GM18868 (cell line): ENCODE data around the gene VTCN1.
"Not testable (repeated sequence)": the region's sequence is repeated elsewhere in the genome, so short reads cannot be mapped to it uniquely, and the experiment has no call there.

ENCODE experiments used
- ATAC-seq: cut with Tn5 transposase; IDR thresholded peaks from one replicate; pipeline ENCODE4 v1.9.1; 2021; ENCODE audit warnings: mild to moderate bottlenecking, moderate library complexity; ENCODE audit not compliant: unreplicated experiment

VTCN1 gene

DNA sequence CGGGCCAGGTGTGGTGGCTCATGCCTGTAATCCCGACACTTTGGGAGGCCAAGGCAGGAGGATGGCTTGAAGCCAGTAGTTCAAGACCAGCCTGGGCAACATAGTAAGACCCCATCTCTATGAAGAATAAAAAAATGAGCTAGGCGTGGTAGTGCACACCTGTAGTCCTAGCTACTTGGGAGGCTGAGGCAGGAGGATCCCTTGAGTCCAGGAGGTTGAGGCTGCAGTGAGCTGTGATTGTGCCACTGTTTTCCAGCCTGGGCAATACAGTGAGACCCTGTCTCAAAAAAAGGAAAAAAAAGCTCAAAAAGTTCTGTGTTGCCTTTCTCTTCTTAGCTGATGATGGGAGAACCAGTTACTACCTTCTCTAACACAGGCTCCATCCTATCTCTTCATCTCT, 108.9 kb downstream of the VTCN1 start:
- not testable (repeated sequence) for ATAC-seq

DNA sequence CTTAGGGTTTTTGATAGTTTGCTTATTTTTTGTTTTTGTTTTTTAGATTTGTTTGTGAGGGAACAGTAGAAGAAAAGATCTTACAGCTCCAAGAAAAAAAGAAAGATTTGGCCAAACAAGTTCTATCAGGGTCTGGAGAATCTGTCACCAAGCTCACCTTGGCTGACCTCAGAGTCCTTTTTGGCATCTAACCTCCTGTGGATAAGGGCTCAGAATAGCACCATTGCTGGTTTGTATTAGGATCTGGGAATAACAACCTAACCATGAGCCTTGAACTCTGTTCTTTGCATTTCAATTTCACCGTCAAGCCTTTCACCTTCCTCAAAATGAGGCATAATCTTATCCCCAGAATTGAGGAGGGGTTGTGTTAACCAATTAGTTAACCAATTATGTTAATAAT, 109.4 kb downstream of the VTCN1 start:
- ATAC-seq: no peak

DNA sequence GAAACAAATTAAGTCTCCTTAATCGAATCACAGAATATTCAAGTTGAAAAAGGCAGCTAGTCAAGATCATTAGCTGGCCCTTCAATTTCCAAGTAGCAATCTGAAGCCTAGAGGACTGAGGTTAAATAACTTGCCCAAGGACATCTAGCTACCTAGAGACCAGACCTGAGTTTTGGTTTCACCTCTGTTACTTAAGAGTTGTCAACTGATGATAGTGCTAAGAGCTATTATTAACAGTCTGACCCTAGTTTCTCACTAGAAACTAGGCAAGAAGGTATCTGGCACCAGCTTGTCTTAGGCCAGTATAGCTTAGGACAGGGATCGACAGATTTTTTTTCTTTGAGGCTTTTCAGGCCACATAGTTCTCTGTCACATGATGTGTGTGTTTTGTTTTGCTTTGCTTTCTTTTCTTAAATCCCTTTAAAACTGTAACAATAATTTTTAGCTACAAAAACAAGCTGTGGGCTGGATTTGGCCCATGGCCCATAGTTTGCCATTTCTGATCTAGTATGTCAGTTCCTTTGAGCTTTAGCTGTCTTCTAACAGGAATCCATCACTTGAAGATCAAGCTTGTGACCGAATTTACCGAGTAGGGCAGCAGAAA, 112.3 kb downstream of the VTCN1 start:
- ATAC-seq: no peak

DNA sequence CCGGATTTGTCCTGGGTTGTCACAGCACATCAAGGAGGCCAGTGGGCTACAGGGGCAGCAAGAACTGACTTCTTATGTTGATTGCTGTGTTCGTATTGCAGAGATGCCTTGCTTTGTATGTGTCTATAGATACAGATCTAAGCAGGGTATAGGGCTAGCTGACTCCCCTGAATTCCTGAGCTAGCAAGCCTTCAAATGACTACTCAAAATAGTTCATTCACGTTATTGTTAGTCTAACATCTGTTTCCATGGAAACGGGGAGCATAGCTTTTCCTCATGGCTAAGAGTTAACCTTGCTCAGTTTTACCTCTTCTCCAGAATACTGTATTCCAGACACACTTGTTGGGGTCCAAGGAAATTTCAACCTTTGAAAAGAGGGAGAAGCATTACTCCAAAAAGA, 113.3 kb downstream of the VTCN1 start:
- no peak for ATAC-seq

DNA sequence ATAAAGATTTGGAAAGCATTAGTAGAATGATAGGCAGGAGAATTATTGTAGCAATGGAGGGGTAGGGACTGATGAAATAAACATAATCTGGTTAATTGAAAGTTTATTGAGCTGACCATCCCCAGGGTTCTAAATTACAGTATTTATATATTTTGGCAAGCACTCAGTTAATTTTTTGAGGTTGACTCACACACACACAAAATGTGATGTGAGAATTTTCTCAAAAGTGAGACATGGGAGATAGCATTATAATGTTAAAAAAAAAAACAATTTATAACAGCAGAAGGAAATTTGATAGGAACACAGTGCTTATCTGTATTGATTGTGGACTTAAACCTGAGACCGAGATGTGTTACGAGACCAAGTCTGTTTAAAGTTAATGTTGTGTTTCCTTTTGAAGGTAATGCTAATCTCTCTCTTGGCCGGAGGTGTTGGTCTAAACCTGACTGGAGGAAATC, 113.7 kb downstream of the VTCN1 start:
- no peak for ATAC-seq

DNA sequence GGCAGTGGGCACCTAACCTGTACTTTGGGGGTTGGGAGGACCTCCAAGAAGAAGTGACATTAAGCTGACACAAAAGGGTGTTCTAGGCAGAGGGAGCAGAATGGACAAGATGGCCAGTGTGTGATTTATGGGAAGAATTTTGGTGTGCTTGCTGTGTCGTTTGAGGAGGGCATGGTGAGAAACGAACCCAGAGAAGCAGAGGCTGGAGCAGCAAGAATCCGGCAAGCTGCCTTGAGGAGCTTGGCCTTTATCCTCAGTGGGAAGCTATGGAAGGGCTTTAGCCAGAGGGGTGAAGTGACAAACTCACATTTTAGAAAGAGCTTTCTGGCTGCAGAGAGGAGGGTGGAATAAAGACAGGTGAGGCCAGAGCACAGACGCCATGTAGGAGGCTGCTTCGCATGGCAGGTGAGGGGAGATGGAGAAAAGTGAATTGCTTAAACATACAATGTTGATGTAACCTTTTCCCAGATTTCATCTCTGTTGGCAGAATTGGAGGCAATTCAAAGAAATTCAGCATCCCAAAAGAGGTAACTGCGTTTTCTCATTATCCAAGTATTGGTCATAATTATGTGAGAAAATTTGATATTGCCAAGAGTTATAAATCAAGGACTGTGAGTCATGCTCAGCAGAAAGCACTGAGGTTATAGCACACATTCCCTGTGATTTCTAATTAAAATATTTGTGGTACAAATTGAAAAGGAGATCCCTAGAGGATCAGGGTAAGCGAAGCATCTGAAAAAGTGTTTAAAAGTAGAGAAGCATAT, 115.7 kb downstream of the VTCN1 start:
- no peak for ATAC-seq

DNA sequence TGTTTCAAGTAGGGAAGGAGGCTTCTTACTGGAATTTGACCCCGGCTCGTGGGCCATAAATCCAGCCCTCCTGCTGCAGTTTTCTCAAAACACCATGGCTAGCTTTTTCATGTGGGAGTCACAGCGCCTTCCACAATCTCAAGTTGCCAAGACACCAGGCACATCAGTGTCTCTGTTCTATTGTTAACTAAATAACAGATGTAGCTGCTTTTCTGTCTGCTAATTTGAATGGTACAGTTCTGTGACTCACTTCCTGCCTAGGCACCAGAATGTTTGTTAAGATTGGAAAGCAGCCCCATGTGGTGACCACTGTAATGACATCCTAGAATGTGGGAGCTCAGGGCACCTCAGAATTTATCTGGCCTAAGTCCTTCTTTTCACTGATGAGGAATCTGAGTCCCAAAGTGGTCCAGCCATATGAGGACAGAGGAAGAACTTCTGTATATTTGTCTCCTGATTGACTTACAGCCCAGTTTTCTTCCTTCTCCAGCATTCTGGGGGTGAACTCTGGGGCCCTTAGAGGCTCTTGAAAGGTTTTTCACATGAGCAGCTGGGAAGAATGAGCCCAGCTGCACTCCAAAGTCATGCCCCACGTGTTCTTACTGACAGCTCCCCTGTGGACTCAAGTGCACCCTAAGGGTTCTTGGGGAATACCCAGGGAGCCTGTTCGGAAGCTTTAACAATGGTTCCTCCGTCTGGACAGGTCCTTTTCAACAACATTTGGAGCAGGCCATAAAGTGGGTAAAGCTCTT, 116.7 kb downstream of the VTCN1 start:
- peak; percentile 89 for ATAC-seq
